Urothelium cell line (cell line): ENCODE results near the gene ESCO1.
A peak's percentile ranks its signal among the peaks of the same experiment; 100 is the strongest.

Experiments
- DNase-seq: peaks from one replicate; pipeline ENCODE4 v3.0.0; 2011; ENCODE audit warnings: low spot score, mixed read lengths
- FAIRE-seq: peaks from 2 replicates; lab custom pipeline; 2011; peaks lifted over from hg19 to GRCh38; lab: Jason Lieb, UNC

Gene ESCO1

DNA sequence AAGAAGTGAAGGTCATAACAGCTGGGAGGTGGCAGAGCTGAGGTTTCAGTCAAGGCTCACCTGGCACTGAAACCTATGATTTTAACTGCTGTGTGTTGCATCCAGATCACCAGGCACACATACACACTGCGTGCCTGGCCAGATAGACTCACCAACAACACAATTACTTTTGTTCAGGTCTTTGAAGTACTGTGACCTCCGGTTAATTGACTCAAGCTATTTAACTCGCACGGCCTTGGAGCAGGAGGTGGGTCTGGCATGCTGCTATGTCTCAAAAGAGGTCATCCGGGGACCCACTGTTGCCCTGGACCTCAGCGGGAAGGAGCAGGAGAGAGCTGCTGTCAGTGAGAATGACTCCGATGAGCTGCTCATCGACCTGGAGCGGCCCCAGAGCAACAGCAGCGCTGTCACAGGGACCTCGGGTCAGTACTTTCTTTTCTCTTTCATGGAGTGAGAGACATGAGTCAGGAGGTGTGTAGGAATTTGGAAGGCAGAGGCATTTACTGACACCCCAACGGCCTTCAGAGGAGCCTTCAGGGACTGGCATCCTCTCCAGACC is 104.1 kb downstream of the ESCO1 start:
- no peak for FAIRE-seq

DNA sequence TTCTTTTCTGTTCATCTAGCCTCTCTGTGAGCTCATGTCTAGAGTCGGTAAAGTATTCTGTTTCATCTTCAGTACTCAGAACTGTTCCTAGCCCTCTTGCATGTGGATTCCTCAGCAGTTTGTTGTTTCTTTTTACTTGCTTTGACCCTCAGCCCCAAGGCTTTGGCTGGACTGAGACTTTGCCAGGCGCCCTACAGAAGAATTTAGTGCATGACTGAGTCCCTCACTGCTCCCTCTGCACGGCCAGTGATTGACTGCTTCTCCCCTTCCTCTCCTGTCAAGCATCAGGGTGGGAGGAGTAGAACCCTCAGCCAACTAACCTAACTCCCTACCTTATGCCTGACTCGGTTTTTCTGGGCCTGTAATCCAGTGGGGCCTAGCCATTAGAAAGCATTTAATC is 109.8 kb downstream of the ESCO1 start:
- FAIRE-seq = no peak
- no peak for DNase-seq

More for the DNA sequence above, 104.1 kb downstream of the ESCO1 start:
- DNase-seq = no peak

DNA sequence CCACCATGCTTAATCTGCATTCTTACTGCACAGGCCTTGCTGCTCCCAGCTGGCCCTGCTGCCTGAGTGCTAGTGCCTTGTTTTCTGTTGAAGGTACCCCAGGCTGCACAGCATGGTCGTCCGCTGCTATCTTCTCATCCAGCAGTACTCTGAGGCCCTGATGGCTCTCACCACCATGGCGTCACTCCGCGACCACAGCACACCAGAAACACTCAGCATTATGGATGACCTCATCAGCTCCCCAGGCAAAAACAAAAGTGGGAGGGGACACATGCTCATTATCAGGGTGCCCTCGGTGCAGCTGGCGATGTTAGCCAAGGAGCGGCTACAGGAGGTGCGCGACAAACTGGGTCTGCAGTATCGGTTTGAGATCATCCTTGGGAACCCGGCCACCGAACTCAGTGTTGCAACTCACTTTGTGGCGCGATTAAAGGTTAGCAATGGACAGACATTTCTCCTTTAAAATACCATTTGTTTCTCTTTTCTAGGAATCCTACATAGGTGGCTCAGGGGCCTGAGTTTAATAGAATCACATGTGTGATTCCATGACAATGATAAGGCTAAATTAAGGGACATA is 110.5 kb downstream of the ESCO1 start:
- FAIRE-seq (no peak), DNase-seq (no peak)

DNA sequence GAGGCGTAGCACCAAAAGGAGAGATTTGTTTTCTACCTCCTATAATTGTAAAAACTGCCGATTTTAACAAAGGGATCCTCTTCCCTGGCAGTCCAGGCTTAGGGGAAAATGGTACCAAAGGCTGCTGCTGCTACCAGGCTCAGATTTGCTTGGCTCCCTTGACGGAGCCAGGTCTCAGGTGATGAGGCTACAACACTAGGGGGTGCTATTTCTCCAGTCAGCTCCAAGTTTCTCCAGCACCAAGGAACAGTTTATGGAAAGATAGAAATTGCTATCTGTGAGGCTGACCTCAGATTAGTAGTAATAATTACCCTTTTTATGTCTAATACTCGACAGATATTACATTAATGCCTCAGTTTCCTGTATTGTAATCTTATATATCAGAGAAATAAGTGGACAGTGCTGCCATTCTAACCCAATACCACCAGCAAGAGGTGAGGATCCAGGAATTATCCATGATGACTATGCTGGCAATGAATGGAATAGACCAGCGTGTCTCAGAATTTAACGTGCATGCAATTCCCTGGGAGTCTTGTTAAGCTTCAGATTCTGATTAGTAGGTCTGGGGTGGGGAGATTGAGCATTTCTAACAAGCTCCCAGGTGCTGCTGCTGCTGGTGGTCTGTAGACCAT is 111.3 kb downstream of the ESCO1 start:
- DNase-seq = peak; percentile 64
- FAIRE-seq = no peak

DNA sequence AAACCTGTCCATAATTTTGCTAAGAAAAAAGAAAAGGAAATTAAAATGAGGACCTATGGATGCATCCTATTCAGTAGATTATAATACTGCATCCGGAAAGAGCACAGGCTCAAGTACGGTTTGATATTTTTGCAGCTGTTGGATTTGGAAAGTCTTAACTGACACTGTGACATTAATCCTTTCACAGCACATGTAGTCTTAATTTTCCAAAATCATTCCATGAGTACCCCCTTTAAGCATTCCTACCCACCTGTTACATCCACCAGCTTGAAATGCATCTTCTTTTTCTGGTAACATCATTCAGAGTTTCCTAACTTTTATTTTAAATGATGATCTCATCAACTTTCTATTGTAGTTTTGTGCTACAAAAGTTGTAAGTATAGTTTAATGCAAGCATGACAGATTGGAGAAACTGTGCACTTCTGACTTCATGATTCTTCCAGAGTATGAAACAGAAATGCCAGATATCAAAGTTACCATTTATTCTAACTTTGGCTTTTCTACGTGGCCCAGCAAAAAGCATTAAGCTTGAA is 113.5 kb downstream of the ESCO1 start:
- DNase-seq = no peak
- FAIRE-seq = no peak

DNA sequence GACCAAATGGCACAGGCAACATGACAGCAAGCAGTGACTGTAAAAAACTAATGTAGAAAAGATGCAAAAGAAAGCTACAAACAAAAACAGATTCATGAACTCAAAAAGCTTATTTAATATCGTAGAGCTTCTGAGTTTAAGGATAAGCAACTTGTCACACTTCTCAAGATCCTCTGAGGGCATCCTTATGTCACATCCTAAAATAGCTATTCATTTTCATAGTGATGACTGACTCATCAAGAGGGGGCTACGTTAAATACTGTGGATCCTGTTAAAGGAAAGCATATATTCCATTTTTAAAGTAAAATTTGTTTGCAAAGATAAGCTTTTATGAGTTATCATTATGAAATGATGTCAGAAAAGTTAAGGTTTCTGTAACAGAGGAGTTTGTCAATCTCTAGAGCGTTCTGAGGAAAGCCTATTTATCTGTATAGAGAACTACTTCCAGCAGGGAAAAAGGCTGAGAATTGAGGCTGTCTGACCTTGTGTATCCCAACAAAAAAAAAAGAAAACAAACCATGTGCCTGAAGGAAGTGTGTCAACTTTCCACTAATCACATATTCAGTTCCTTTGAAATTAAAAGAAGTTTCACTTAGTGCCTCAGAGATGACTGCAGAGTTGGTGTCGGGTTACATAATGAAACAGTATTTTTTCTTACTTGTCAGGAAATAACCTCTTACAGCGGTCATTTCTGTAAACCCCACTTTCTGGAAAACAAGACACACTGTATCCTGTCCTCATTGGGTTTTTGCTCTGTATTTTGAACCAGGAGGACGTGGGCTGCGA is 115.5 kb downstream of the ESCO1 start:
- DNase-seq (no peak), FAIRE-seq (no peak)

DNA sequence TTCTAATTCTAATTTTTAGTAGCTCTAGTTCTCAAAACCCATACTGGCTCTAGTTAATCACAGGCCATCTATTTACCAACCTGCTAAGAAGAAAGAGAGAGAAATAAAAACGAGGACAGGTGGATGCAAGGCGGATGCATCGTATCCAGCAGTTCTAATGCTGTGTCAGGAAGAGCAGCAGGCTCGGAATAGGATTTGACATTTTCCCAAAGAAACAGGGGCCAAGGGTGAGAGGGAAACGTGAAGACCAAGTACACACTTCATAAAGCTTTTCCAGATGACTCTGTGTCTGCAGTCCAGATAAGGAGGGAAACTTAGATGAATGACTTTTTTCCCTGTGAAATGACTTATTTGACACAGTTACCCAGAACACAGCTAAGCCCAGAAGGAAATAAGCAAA is 117.5 kb downstream of the ESCO1 start:
- FAIRE-seq (no peak), DNase-seq (no peak)

DNA sequence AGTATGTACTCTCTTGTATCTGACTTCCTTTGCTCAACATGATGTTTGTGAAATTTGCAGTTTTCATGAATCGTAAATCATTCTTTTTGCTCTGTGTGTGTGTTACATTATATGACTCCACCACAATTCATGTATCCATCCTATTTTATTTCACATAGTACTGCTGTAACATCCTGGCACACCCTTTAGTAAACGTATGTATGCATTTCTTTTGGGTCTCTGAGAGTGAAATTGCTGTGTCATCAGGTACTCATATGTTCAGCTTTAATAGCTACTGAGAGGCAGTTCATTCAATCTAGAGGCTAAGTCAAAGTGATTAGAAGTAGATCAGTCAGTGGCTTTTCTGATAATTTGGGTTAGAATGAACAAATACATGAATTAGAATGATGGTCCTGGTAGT is 118.8 kb downstream of the ESCO1 start:
- FAIRE-seq (peak; percentile 35), DNase-seq (no peak)

DNA sequence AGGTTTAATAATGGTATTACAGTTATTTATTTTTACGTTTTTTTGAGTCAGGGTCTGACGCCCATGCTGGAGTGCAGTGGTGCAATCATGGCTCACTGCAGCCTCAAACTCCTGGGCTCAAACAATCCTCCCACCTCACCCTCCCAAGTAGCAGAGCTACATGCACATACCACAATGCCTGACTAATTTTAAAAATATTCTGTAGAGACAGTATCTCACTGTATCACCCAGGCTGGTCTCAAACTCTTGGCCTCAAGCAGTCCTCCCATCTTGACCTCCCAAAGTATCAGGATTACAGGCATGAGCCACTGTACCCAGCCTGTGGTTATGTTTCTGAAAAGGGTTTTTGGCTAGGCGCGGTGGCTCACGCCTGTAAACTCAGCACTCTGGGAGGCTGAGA is 120.8 kb downstream of the ESCO1 start:
- FAIRE-seq = no peak
- DNase-seq = no peak
